Posterior vena cava (tissue), 2 donors: ENCODE data around the gene CRTC3. TPM values are rescaled to one million over a fixed set of nuclear protein-coding genes. Genes with fewer than 3 reads are reported as not detected.
"Not testable (repeated sequence)": the region's sequence is repeated elsewhere in the genome, so short reads cannot be mapped to it uniquely, and the experiment has no call there.

ENCODE experiments used
- DNase-seq: peaks from one replicate; pipeline ENCODE4 v3.0.0-alpha.2; 2020; ENCODE audit warnings: low spot score
- intact Hi-C, 2 donors: fragments of 100-400 bp; cut with DNase I; formaldehyde crosslinking; loops; one replicate each; pipeline versions ENCODE4 v1.14.1 to v1.14.2; 2022 to 2023
- total RNA-seq, 2 donors: library from RNA; stranded (reverse); fragmentation: NEBNext Ultra II Directional; extraction: Animal tissue kit (Norgen Biotek cat#: 25700); gene quantifications; one replicate each; pipeline ENCODE4 v1.2.1, GENCODE V29; 2021
- donor health status: DM: yes; HTN: yes; CAD: no.
- donor health status: DM: yes; HTN: yes; CAD: no.

Gene CRTC3
- total RNA-seq, 2 donors from 2014 or later = 48.0 to 55.5 TPM

- DNase-seq = no peak
- intact Hi-C loops = no loop called here
Measured at GRCh38 chr15:90677807-90678790, 148.4 kb downstream of the CRTC3 start.

DNA sequence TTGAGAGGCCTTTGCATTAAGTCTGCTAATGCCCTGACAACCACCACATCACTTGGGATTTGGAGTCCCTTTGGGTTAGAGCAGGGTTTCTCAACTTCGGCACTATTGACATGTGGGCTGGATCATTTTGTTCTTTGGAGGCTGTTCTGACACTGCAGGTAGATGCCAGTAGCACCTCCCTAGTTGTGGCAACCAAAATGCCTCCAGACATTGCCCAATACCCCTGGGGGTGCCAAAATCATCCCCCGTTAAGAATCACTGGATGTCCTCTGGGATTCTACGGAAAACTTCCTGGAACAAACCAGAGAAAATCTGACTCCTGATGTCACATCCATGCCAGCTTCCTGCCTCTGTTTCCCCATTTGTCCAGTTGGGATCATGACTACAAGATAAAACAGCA, 150.2 kb downstream of the CRTC3 start:
- no peak for DNase-seq
- intact Hi-C loops = no loop called here

- intact Hi-C loops = no loop called here
- DNase-seq = no peak
Measured at GRCh38 chr15:90680371-90680935, 150.7 kb downstream of the CRTC3 start.

DNA sequence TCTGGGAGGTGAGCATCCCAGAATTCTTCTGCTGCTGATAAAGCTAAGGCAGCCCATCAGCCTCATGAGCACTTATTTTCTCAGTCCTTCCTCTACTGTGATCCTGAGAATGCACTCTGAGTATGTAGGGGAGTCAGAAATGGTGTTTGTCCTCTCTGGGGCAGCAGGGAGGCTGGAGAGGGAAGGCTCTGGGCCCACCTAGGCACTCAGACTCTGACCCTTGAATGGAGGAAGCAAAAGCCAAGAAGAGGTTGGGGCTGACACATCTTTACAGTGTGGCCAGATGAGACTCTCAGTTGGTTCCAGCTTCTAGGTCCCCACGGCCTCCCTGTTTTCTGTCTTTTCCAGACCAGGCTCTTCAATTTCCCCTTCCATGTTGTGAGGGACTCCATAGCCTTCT, 151.3 kb downstream of the CRTC3 start:
- intact Hi-C loops = no loop called here
- no peak for DNase-seq

- peak; percentile 87 for DNase-seq
- intact Hi-C loops = no loop called here
Measured at GRCh38 chr15:90681480-90681879, 151.8 kb downstream of the CRTC3 start.

DNA sequence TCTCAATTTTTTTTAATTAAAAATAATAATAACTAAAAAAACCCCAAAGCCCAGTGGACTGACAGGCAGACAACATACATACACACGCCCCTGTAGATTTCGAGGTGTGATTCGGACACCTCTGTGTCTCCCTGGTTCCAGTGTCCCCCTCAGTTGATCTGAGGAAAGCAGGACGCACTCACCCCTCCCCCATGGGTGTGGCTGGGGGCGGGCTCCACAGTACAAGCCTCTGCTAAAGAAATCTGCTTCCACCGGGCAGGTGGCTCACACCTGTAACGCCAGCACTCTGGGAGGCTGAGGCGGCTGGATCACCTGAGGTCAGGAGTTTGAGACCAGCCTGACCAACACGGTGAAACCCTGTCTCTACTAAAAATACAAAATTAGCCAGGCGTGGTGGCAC, 153.6 kb downstream of the CRTC3 start:
- intact Hi-C loops = no loop called here
- DNase-seq = no peak

- DNase-seq = no peak
- intact Hi-C loops = no loop called here
Measured at GRCh38 chr15:90683876-90684275, 154.2 kb downstream of the CRTC3 start.

GRCh38 chr15:90684281-90684680, 154.6 kb downstream of the CRTC3 start:
- intact Hi-C loops = no loop called here
- DNase-seq = no peak

DNA sequence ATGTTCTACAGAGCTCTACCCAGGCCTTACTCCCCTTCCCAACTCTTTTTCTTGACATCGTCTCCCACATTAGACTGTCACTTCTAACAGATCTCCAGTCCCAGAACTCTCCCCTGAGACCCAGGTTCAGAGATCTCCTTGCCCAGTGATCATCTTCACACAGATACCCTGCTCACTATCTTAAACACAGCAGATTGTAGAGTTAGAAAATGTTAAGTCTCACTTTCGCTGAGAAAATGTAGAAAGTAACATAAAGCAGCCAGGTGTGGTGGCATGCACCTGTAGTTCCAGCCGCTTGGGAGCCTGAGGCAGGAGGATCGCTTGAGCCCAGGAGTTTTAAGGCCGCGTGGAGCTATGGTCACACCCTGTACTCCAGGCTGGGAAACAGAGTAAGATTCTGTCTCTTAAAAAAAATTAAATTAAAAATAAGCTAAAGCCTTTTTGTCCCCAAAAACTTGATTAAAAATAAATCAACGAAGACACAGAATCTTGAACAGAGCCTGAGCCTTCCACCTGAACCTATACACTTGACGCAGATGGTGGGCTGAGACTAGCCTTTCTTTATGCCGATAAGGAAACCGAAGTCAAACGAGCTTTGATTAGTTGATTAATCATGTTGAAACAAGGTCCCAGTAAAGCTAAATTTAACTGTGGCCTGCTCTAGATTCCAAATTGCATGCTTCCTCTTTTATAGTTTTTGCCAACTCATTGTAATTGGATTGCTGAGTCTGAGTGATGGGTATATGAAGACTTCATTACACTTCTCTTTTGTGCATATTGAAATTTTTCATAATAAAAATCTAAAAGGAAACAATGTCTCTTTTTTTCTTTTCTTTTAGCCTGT, 156.1 kb downstream of the CRTC3 start:
- intact Hi-C loops = loop anchor here in 1 of 2 donors (5.0 kb wide), 1 partner anchor 39 kb away; no protein-coding TSS in a partner anchor
- no peak for DNase-seq

DNA sequence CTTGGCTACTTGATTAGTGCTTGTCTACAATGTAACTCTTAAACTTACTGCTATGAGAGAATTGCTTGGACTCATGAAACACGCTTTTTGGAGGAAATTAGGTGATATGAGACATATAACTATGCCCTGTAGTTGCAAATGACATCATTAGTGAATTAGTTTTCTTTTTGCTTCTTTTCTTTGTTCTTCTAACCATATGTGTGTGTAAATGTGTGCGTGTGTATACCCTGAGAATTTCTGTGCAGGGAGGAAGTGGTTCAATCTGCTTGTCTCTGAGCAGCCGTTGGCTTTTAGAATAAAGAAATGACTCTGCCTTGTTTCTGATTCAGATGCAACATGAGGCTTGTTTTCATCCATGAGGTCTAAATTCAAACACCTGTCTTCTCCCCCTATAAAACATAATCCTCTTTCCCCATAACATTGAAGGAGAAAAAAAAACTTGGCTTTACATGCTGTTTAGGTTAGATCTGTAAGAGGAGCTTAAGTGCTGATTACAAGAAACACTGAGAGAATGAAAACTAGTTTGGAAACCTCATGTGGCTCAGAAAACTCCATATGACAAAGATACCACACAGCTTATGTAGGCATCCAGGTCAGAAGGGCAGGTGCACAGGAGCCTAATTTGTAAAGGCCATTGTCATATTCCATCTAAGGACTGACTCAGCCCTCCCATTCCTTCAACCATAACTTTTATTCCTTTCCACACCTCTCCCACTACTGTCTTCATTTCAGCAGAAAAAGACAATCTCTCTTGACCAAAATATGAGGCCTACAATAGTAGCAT, 156.9 kb downstream of the CRTC3 start:
- intact Hi-C loops = loop anchor here in 1 of 2 donors (5.0 kb wide), 1 partner anchor 39 kb away; no protein-coding TSS in a partner anchor
- DNase-seq = no peak

GRCh38 chr15:90689326-90689961, 159.7 kb downstream of the CRTC3 start:
- intact Hi-C loops = loop anchor here in 1 of 2 donors (5.0 kb wide), 1 partner anchor 42 kb away; no protein-coding TSS in a partner anchor
- not testable (repeated sequence) for DNase-seq

- intact Hi-C loops = no loop called here
- DNase-seq = no peak
Measured at GRCh38 chr15:90690585-90690984, 160.9 kb downstream of the CRTC3 start.

DNA sequence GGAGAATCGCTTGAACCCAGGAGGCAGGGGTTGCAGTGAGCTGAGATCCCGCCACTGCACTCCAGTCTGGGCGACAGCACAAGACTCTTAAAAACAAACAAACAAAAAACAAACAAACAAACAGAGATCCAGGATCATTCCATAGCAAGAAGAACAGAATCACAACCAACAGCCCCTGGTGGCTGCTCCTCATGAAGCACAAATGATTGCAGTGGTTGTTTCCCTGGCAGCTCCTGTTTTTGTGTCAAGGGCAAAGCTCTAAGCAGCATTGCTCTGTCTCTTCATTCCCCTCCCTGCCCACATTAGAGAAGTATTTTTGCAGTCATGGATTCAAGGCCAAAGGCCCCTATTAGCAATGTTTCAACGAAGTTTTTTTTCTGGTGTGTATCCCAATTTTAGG, 161.6 kb downstream of the CRTC3 start:
- intact Hi-C loops = no loop called here
- DNase-seq = no peak

GRCh38 chr15:90691982-90692773, 162.5 kb downstream of the CRTC3 start:
- intact Hi-C loops = no loop called here
- DNase-seq = no peak
